Measurements from ENCODE around the gene CHCHD3. TPM values are rescaled to one million over a fixed set of nuclear protein-coding genes. Genes with fewer than 3 reads are reported as not detected.

Gene CHCHD3
- total and polyA plus RNA-seq, 2 experiments from 2014 or later: 65.3 to 68.5 TPM

DNA sequence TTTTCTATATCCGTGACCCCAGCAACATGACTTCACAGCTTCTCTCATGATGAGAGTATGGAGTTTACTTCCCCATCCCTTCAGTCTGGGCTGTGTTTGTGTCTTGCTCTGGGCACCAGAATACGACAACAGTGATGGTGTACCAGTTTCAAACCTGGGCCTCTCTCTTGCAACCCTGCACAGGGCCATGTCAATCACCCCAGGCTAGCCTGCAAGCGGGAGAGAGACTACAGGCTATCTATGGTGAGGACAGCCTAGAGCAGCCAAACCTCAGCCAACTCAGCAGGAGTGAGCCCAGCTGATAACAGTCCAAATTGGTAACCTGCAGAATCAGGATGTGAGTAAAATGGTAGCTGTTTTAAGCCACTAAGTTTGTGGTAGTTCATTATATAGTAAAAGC lies 235.8 kb downstream of the CHCHD3 start:
- no peak overlapping the region for H3K4me2 ChIP-seq
- no peaks in the 10 kb centered on the region for H3K79me2 ChIP-seq
- H3K27me3 ChIP-seq: no peaks in the 10 kb centered on the region
- H4K20me1 ChIP-seq (ENCODE audit: insufficient read depth, poor library complexity, severe bottlenecking): no peaks in the 10 kb centered on the region
- H3K4me1 ChIP-seq (ENCODE audit: insufficient read depth): no peaks in the 10 kb centered on the region
- H2AFZ ChIP-seq: no peak overlapping the region
- DNase-seq (ENCODE audit: low spot score): no peak
- H3K9me3 ChIP-seq (ENCODE audit: low read depth): no peaks in the 10 kb centered on the region
- H3K9me2 ChIP-seq (replicated peaks; ENCODE audit: insufficient read depth): no peaks in the 10 kb centered on the region
- H3K4me3 ChIP-seq: no peak overlapping the region
- TF ChIP-seq EZH2phosphoT487 (IDR thresholded peaks at IDR 0.05; ENCODE audit: low read depth, severe bottlenecking, unreplicated experiment): no peak
- TF ChIP-seq EZH2 (IDR thresholded peaks at IDR 0.05; ENCODE audit: borderline replicate concordance): no peak
- no peak for TF ChIP-seq CTCF (IDR thresholded peaks at IDR 0.05; ENCODE audit: poor library complexity)
- no peaks in the 10 kb centered on the region for H3K36me3 ChIP-seq (replicated peaks; ENCODE audit: insufficient read depth, low read depth)
- H3K27ac ChIP-seq: no peak overlapping the region
- 87% methylated on average over 3 of the region's 3 CpGs for WGBS (ENCODE audit: low lambda C conversion rate, missing lambda C conversion rate)

DNA sequence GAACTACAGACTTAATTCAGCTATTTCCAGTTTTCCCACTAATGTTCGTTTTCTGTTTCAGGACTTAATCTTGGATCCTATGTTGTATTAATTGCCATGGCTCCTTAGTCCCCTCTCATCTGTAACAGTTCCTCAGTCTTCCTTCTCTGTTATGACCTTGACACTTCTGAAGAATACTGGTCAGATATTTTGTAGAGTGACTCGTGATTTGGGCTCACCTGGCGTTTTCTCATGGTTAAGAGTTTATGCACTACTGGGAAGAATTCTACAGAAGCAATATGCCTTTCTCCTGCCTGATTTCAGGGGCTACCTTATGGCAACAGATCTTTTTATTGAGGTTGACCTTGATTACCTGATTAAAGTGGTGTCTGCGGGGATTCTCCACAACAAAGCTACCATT lies 239.4 kb downstream of the CHCHD3 start:
- no peaks in the 10 kb centered on the region for H3K79me2 ChIP-seq
- H3K4me3 ChIP-seq: no peak overlapping the region
- no peak overlapping the region for H2AFZ ChIP-seq
- H4K20me1 ChIP-seq (ENCODE audit: insufficient read depth, poor library complexity, severe bottlenecking): no peaks in the 10 kb centered on the region
- no peak overlapping the region for H3K4me2 ChIP-seq
- 85% methylated on average over 4 of the region's 4 CpGs for WGBS (ENCODE audit: low lambda C conversion rate, missing lambda C conversion rate)
- TF ChIP-seq EZH2 (IDR thresholded peaks at IDR 0.05; ENCODE audit: borderline replicate concordance): no peak
- TF ChIP-seq CTCF (IDR thresholded peaks at IDR 0.05; ENCODE audit: poor library complexity): no peak
- no peak for TF ChIP-seq EZH2phosphoT487 (IDR thresholded peaks at IDR 0.05; ENCODE audit: low read depth, severe bottlenecking, unreplicated experiment)
- no peaks in the 10 kb centered on the region for H3K4me1 ChIP-seq (ENCODE audit: insufficient read depth)
- DNase-seq (ENCODE audit: low spot score): no peak
- no peak overlapping the region for H3K27ac ChIP-seq
- H3K9me3 ChIP-seq (ENCODE audit: low read depth): no peaks in the 10 kb centered on the region
- H3K36me3 ChIP-seq (replicated peaks; ENCODE audit: insufficient read depth, low read depth): no peaks in the 10 kb centered on the region
- H3K27me3 ChIP-seq: no peaks in the 10 kb centered on the region
- H3K9me2 ChIP-seq (replicated peaks; ENCODE audit: insufficient read depth): no peaks in the 10 kb centered on the region

DNA sequence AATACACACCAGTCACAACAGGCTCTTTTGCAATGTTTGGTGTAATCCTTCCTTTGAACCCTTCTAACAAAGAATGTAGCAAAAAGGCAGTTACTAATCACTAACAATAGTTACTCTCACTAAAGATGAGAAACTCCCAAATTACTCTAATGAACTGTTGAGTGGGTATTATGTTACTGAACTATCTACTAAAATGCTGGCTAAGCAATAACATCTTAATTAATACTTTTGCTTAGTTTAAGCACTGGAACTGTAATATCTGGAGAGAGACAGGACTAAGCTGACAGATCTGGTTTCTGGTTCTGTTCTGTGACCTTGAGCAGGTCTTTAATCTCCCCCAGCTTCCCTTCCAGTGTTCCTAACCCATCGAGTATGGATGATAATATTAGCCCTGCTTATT lies 241.7 kb downstream of the CHCHD3 start:
- Histone ChIP-seq H3K36me3 (replicated peaks; ENCODE audit: insufficient read depth, low read depth) (no peaks in the 10 kb centered on the region), H3K27me3 (no peaks in the 10 kb centered on the region), H4K20me1 (ENCODE audit: insufficient read depth, poor library complexity, severe bottlenecking) (no peaks in the 10 kb centered on the region), H3K4me2 (no peak overlapping the region), H3K4me1 (ENCODE audit: insufficient read depth) (no peaks in the 10 kb centered on the region), H3K9me3 (ENCODE audit: low read depth) (no peaks in the 10 kb centered on the region), H3K9me2 (replicated peaks; ENCODE audit: insufficient read depth) (no peaks in the 10 kb centered on the region), H3K79me2 (no peaks in the 10 kb centered on the region), H2AFZ (no peak overlapping the region), H3K4me3 (no peak overlapping the region), H3K27ac (no peak overlapping the region)
- WGBS (ENCODE audit: low lambda C conversion rate, missing lambda C conversion rate): 55% methylated on average over 1 of the region's 1 CpG
- DNase-seq (ENCODE audit: low spot score): no peak
- no peak for TF ChIP-seq EZH2 (IDR thresholded peaks at IDR 0.05; ENCODE audit: borderline replicate concordance)
- TF ChIP-seq EZH2phosphoT487 (IDR thresholded peaks at IDR 0.05; ENCODE audit: low read depth, severe bottlenecking, unreplicated experiment): no peak
- TF ChIP-seq CTCF (IDR thresholded peaks at IDR 0.05; ENCODE audit: poor library complexity): no peak

- Histone ChIP-seq H4K20me1 (ENCODE audit: insufficient read depth, poor library complexity, severe bottlenecking) (no peaks in the 10 kb centered on the region), H3K9me2 (replicated peaks; ENCODE audit: insufficient read depth) (no peaks in the 10 kb centered on the region)
- WGBS (ENCODE audit: low lambda C conversion rate, missing lambda C conversion rate): 72% methylated on average over 3 of the region's 3 CpGs
Observed at GRCh38 chr7:132838313-132838712, 243.6 kb downstream of the CHCHD3 start.

More at GRCh38 chr7:132838313-132838712, 243.6 kb downstream of the CHCHD3 start:
- no peak for DNase-seq (ENCODE audit: low spot score)
- Histone ChIP-seq H3K4me2 (no peak overlapping the region), H3K4me3 (no peak overlapping the region), H3K4me1 (ENCODE audit: insufficient read depth) (no peaks in the 10 kb centered on the region), H3K79me2 (no peaks in the 10 kb centered on the region), H3K27ac (no peak overlapping the region), H3K9me3 (ENCODE audit: low read depth) (no peaks in the 10 kb centered on the region), H2AFZ (no peak overlapping the region), H3K36me3 (replicated peaks; ENCODE audit: insufficient read depth, low read depth) (no peaks in the 10 kb centered on the region), H3K27me3 (no peaks in the 10 kb centered on the region)
- TF ChIP-seq EZH2phosphoT487 (IDR thresholded peaks at IDR 0.05; ENCODE audit: low read depth, severe bottlenecking, unreplicated experiment): no peak
- TF ChIP-seq CTCF (IDR thresholded peaks at IDR 0.05; ENCODE audit: poor library complexity): no peak
- no peak for TF ChIP-seq EZH2 (IDR thresholded peaks at IDR 0.05; ENCODE audit: borderline replicate concordance)

All from hepatocyte (in vitro differentiated cells).